ENCODE measurements around the gene KCNQ5. TPM values are rescaled to one million over a fixed set of nuclear protein-coding genes. Genes with fewer than 3 reads are reported as not detected.

Gene KCNQ5
- total RNA-seq, 6 experiments from 2014 or later, result 16.3 to 35.5 (median 20.2) TPM

DNA sequence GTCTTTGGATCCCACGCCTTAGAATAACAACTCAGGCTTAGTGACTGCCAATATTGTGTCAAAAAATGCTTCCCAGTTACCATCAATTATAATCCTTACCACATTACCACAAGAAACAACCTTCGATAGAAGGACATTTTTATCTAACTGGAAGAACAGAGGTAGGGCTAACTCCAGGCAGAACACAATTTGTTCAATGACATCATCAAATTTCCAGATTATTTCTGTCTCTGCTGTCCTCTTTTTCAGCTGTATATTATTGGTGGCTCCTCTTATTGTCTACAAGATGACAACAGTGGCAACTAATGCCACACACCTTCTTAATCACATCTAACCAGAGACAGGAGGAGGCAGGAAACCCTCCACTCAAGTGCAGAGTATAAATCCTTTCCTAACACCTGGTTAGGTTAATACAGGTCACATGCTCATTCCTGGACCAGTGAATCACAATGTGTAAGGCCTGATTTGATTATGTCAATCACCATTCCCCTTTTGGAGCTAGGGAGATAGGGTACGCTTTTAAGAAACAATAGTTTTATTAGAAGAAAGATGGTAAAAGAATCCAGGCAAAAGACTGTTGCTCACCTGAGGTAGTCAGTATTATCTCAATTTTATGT, 585.5 kb downstream of the KCNQ5 start:
- no peaks in the 10 kb centered on the region for H3K9me3 Mint-ChIP-seq
- no peaks in the 10 kb centered on the region for H3K36me3 Mint-ChIP-seq (ENCODE audit: low read depth)
- no peaks in the 10 kb centered on the region; the same call in 1 of the 2 replicates for H3K27me3 Mint-ChIP-seq (ENCODE audit: insufficient read depth)
- no peak for DNase-seq
- no peak overlapping the region for H3K27ac Mint-ChIP-seq
- TF ChIP-seq, protein P1, sequence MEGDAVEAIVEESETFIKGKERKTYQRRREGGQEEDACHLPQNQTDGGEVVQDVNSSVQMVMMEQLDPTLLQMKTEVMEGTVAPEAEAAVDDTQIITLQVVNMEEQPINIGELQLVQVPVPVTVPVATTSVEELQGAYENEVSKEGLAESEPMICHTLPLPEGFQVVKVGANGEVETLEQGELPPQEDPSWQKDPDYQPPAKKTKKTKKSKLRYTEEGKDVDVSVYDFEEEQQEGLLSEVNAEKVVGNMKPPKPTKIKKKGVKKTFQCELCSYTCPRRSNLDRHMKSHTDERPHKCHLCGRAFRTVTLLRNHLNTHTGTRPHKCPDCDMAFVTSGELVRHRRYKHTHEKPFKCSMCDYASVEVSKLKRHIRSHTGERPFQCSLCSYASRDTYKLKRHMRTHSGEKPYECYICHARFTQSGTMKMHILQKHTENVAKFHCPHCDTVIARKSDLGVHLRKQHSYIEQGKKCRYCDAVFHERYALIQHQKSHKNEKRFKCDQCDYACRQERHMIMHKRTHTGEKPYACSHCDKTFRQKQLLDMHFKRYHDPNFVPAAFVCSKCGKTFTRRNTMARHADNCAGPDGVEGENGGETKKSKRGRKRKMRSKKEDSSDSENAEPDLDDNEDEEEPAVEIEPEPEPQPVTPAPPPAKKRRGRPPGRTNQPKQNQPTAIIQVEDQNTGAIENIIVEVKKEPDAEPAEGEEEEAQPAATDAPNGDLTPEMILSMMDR (IDR thresholded peaks at IDR 0.05), result no peak
- H3K4me3 Mint-ChIP-seq, result no peak overlapping the region
- H3K4me1 Mint-ChIP-seq (ENCODE audit: low read depth), result peaks cover 8% of the 10 kb centered on the region

DNA sequence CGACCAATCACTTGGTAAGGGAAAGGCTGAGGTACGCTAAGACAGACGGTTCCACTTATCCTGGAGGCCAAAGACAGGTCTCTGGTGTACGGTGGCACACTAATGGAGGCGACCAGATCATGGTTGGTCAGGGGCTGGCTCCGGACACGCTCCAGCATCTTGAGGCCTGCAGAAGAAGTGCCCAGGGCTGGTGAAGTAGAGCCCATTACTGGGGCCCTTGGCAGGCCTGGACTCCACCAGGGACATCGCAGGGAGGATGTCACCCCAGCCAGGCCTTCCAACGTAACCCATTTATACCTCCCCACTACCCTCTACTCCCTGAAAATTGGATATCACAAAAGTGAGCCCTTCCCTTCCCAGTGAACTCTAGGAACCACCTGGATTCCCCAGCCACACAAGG, 587.3 kb downstream of the KCNQ5 start:
- H3K36me3 Mint-ChIP-seq (ENCODE audit: low read depth), result no peaks in the 10 kb centered on the region
- DNase-seq, result no peak
- H3K27ac Mint-ChIP-seq, result no peak overlapping the region
- H3K4me1 Mint-ChIP-seq (ENCODE audit: low read depth), result no peaks in the 10 kb centered on the region
- TF ChIP-seq, protein P1 (IDR thresholded peaks at IDR 0.05), result no peak
- H3K9me3 Mint-ChIP-seq, result no peaks in the 10 kb centered on the region
- H3K27me3 Mint-ChIP-seq (ENCODE audit: insufficient read depth), result no peaks in the 10 kb centered on the region; the same call in 1 of the 2 replicates
- H3K4me3 Mint-ChIP-seq, result no peak overlapping the region

DNA sequence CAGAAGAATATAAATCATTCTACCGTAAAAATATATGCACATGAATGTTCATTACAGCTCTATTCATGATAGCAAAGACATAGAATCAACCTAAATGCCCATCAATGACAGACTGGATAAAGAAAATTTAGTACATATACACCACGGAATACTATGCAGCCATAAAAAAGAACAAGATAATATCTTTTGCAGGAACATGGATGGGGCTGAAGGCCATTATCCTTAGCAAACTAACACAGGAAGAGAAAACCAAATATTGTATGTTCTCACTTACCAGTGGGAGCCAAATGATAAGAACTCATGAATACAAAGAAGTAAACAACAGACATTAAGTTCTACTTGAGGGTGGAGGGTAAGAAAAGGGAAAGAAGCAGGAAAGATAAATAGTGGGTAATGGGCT, 595.0 kb downstream of the KCNQ5 start:
- no peak overlapping the region for H3K27ac Mint-ChIP-seq
- no peaks in the 10 kb centered on the region for H3K9me3 Mint-ChIP-seq
- H3K4me1 Mint-ChIP-seq (ENCODE audit: low read depth), result no peaks in the 10 kb centered on the region
- H3K4me3 Mint-ChIP-seq, result no peak overlapping the region
- DNase-seq, result no peak
- TF ChIP-seq, protein P1 (IDR thresholded peaks at IDR 0.05), result no peak
- H3K36me3 Mint-ChIP-seq (ENCODE audit: low read depth), result no peaks in the 10 kb centered on the region
- no peaks in the 10 kb centered on the region; the same call in 1 of the 2 replicates for H3K27me3 Mint-ChIP-seq (ENCODE audit: insufficient read depth)

DNA sequence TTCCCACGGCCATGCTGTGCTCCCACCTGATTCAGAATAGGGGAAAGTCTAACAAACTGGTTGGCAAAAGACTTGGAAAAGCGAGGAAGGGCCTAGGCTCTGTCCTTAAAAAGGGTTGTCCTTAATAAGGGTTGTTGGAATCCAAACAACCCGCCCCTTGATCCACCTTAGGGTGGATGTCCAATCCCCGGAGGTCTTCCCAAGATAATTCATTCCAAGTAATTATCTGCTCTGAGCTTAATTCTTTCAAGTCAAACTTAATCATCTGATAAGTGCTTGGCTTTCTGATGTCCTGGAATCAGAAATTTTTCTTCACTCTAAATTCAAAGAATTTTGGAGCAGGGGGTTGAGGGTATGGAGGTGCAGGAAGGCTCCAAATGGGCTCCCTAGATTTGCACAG, 603.5 kb downstream of the KCNQ5 start, which contains the start of gene KHDC1L:
Gene KHDC1L (minus strand): TSS at position 101 of the 400 bp plus-strand sequence. CDS start 88 bp downstream, at position 13.
- H3K36me3 Mint-ChIP-seq (ENCODE audit: low read depth), result peaks cover 5% of the 10 kb centered on the region
- H3K4me1 Mint-ChIP-seq (ENCODE audit: low read depth), result peaks cover 9% of the 10 kb centered on the region; the same call in 1 of the 2 replicates
- DNase-seq, result no peak
- H3K4me3 Mint-ChIP-seq, result no peak within 1 kb of the TSS
- no peak within 1 kb of the TSS for H3K27ac Mint-ChIP-seq
- peaks cover 4% of the 10 kb centered on the region; the same call in 1 of the 2 replicates for H3K27me3 Mint-ChIP-seq (ENCODE audit: insufficient read depth)
- peaks cover 3% of the 10 kb centered on the region; the same call in 1 of the 2 replicates for H3K9me3 Mint-ChIP-seq
- TF ChIP-seq, protein P1 (IDR thresholded peaks at IDR 0.05), result no peak

DNA sequence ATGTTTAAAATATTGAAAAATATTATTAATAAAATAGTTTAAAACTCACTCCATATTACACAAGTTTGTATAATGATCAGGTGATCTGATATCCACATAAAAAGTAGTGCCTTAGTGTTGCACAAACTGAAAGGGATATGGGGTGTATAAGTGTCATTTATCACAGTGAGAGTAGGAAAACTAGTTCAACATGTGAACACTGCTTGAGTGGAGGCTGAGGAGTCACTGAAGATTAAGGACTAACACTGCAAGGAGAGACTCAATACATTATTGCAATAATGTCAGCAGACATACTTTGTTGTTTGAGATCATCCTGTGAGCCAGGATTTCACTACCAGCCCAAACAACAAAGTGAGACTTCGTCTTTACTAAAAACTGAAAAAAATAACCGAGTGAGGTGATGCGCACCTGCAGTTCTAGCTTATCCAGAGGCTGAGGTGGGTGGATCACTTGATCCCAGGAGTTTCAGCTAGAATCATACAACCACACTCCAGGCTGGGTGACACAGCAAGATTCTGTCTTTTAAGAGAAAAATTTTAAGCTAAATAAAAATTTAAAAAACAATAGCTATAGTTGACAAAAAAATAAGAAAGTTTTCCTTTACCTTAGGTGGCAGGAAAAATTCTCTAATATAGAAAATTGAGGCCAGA, 605.9 kb downstream of the KCNQ5 start:
- peaks cover 4% of the 10 kb centered on the region; the same call in 1 of the 2 replicates for H3K27me3 Mint-ChIP-seq (ENCODE audit: insufficient read depth)
- no peak overlapping the region for H3K4me3 Mint-ChIP-seq
- H3K9me3 Mint-ChIP-seq, result peaks cover 3% of the 10 kb centered on the region; the same call in 1 of the 2 replicates
- H3K4me1 Mint-ChIP-seq (ENCODE audit: low read depth), result peaks cover 20% of the 10 kb centered on the region
- H3K36me3 Mint-ChIP-seq (ENCODE audit: low read depth), result peaks cover 10% of the 10 kb centered on the region
- no peak overlapping the region for H3K27ac Mint-ChIP-seq
- DNase-seq, result no peak
- TF ChIP-seq, protein P1 (IDR thresholded peaks at IDR 0.05), result no peak

Measured in HFFc6 (cell line).